ENCODE measurements around the gene CCL14. TPM values are rescaled to one million over a fixed set of nuclear protein-coding genes. Genes with fewer than 3 reads are reported as not detected.

Gene CCL14
- total RNA-seq (2021; fragmentation: NEBNext Ultra II Directional; extraction: Animal tissue kit (Norgen Biotek cat#: 25700)) (not detected in 2 replicates), polyA plus RNA-seq (2011; rRNA removed) (not detected in 2 replicates), polyA minus RNA-seq (2011; rRNA and poly(A)+ RNA removed) (not detected in 2 replicates)
- polyA plus RNA-seq (2011; cell fraction: cytosol; rRNA removed), result not detected
- polyA plus RNA-seq (2011; cell fraction: nucleus; rRNA removed), result not detected
- polyA plus RNA-seq (2012, experiment 1 of 2), result not detected in 4 replicates
- polyA plus RNA-seq (2012, experiment 2 of 2), result not detected
- not detected for polyA plus RNA-seq (2013, experiment 1 of 2)
- polyA plus RNA-seq (2013, experiment 2 of 2), result not detected
- not detected for polyA minus RNA-seq (2011; cell fraction: cytosol; rRNA and poly(A)+ RNA removed)
- polyA minus RNA-seq (2011; cell fraction: nucleus; rRNA and poly(A)+ RNA removed), result not detected
- long read RNA-seq, experiment 1, result 0 reads
- long read RNA-seq, experiment 2, result 0 reads

DNA sequence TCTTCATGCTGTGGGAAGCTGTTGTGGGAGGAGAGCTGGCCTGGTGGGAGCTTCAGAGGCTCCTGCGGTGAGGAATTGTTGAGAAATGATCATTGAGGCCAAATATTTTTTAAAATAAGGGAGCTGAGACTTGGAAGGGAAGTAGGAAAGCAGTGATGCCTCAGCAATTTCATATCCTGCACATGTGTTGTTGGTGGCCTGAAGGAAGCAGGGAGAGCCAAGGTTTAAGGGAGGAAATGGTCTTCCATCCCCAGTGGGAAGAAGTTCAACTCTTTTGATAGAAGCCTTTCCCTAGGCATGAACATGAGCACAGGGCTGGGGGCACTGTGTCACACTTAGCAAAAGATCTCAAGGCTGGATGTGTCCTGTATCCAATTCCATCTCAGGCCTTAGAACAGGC is at the start of gene CCL14:
Gene CCL14 (minus strand): TSS at position 87 of the 400 bp plus-strand sequence. CDS start 80 bp downstream, at position 7.
- Histone ChIP-seq H3K14ac (ENCODE audit: insufficient read length) (no peak within 1 kb of the TSS), H3K23me2 (ENCODE audit: low read depth, low read length) (no peaks in the 10 kb centered on the region), H3K4me2 (ENCODE audit: insufficient read depth in 1 of 2, low read depth in 2 of 2, low read length in 2 of 2) (no peak within 1 kb of the TSS), H2BK12ac (ENCODE audit: low read depth, low read length) (no peak within 1 kb of the TSS), H3K9ac (replicated peaks in 1 of 4; ENCODE audit: extremely low read depth in 1 of 4, low read depth in 3 of 4, low read length in 3 of 4) (no peak within 1 kb of the TSS), H2BK20ac (ENCODE audit: low read length) (no peak within 1 kb of the TSS), H3K27ac (ENCODE audit: low read depth, low read length) (no peak within 1 kb of the TSS), H4K91ac (replicated peaks; ENCODE audit: insufficient read length, low read length) (no peak within 1 kb of the TSS), H2AFZ (ENCODE audit: low read length) (no peak within 1 kb of the TSS), H2AK5ac (ENCODE audit: low read depth, low read length) (no peak within 1 kb of the TSS), H3K56ac (replicated peaks; ENCODE audit: insufficient read length, low read depth, low read length) (no peak within 1 kb of the TSS), H3K79me2 (ENCODE audit: control insufficient read depth in 1 of 2, insufficient read depth in 2 of 2, low read length in 2 of 2) (no peaks in the 10 kb centered on the region), H4K5ac (ENCODE audit: insufficient read length, low read depth, low read length) (no peak within 1 kb of the TSS), H3K79me1 (ENCODE audit: low read depth, low read length) (no peaks in the 10 kb centered on the region), H3K4me3 (ENCODE audit: extremely low read depth in 1 of 4, insufficient read depth in 2 of 4, low read depth in 3 of 4, low read length in 4 of 4) (no peak within 1 kb of the TSS), H2BK120ac (replicated peaks; ENCODE audit: low read depth, low read length) (no peak within 1 kb of the TSS), H3K4ac (replicated peaks; ENCODE audit: insufficient read length, low read depth, low read length) (no peak within 1 kb of the TSS), H2BK5ac (ENCODE audit: low read depth, low read length) (no peak within 1 kb of the TSS), H3K27me3 (replicated peaks in 1 of 4; ENCODE audit: control insufficient read depth in 3 of 4, extremely low read depth in 1 of 4, insufficient read depth in 3 of 4, low read length in 3 of 4) (no peaks in the 10 kb centered on the region), H3K23ac (ENCODE audit: insufficient read length) (no peak within 1 kb of the TSS), H4K8ac (ENCODE audit: extremely low read depth, insufficient read depth, low read length) (no peak within 1 kb of the TSS), H4K20me1 (replicated peaks in 1 of 2; ENCODE audit: control insufficient read depth in 1 of 2, insufficient read depth in 2 of 2, low read length in 2 of 2) (no peaks in the 10 kb centered on the region), H3K4me1 (replicated peaks in 1 of 4; ENCODE audit: control insufficient read depth in 3 of 4, insufficient read depth in 4 of 4, low read length in 3 of 4) (no peaks in the 10 kb centered on the region), H2BK15ac (ENCODE audit: low read length) (no peak within 1 kb of the TSS), H3K9me3 (ENCODE audit: insufficient read depth in 2 of 2, low read depth in 1 of 2, low read length in 1 of 2) (no peaks in the 10 kb centered on the region), H3K18ac (ENCODE audit: extremely low read depth, low read length) (no peak within 1 kb of the TSS), H3K36me3 (ENCODE audit: control insufficient read depth in 2 of 4, insufficient read depth in 4 of 4, low read length in 3 of 4) (no peaks in the 10 kb centered on the region)
- no peak for TF ChIP-seq TEAD4 (IDR thresholded peaks at IDR 0.05; ENCODE audit: low read depth, low read length)
- FAIRE-seq, result no peak
- ChIA-PET CTCF (ENCODE audit: partially characterized antibody) (interaction anchor here (0.9 to 1.4 kb wide), 2 partner anchors 11 to 163 kb away, joined by 4 to 5 read pairs; no protein-coding TSS in a partner anchor), POLR2A (ENCODE audit: partially characterized antibody) (no interaction called here)
- 82% methylated on average over 1 of the region's 1 CpG; no CpG with 5 or more reads in 1 of the 2 experiments for WGBS, 2 experiments (ENCODE audit: extremely low coverage in 1 of 2, insufficient coverage in 1 of 2, insufficient read length in 1 of 2, insufficient replicate concordance in 2 of 2, low coverage in 1 of 2, low lambda C conversion rate in 2 of 2, missing lambda C conversion rate in 1 of 2)
- DNase-seq (ENCODE audit: low read depth in 1 of 2, low spot score in 2 of 2), result no peak
